Sigmoid colon (tissue), 7 donors: ENCODE results near the gene SHBG. TPM values are rescaled to one million over a fixed set of nuclear protein-coding genes. Genes with fewer than 3 reads are reported as not detected.

Experiments
- DNase-seq: peaks from one replicate; pipeline ENCODE4 v3.0.0-alpha.2; 2019
- H3K27ac ChIP-seq, 4 donors: fragments of 200-600 bp; sonication (generic); one replicate each; pipeline ENCODE4 v1.5.1; 2016 to 2019; ENCODE audit warnings: mild to moderate bottlenecking in 1 of 4
- H3K27me3 ChIP-seq, 3 donors: fragments of 200-600 bp; sonication (generic); one replicate each; pipeline ENCODE4 v1.5.1; 2019; ENCODE audit warnings: mild to moderate bottlenecking in 1 of 3
- H3K36me3 ChIP-seq, 4 donors: fragments of 200-600 bp; sonication (generic); one replicate each; pipeline ENCODE4 v1.5.1; 2016 to 2019
- H3K4me1 ChIP-seq, 4 donors: fragments of 200-600 bp; sonication (generic); one replicate each; pipeline ENCODE4 v1.5.1; 2017 to 2019
- H3K4me3 ChIP-seq, 4 donors: fragments of 200-600 bp; sonication (generic); one replicate each; pipeline ENCODE4 v1.5.1; 2017 to 2019; ENCODE audit warnings: mild to moderate bottlenecking in 2 of 4, moderate library complexity in 1 of 4
- H3K9me3 ChIP-seq, 4 donors: fragments of 200-600 bp in 3 of 4; sonication (generic) in 3 of 4; one replicate each; pipeline versions ENCODE4 v1.5.1 to v1.6.1; 2013 to 2019
- EP300 ChIP-seq, 4 donors: sonication (generic); formaldehyde crosslinking; IDR thresholded peaks; one replicate each; pipeline ENCODE4 v1.6.1; 2017; ENCODE audit warnings: antibody characterized with exemption in 4 of 4
- POLR2A ChIP-seq, 2 donors: fragments of 450-650 bp; IDR thresholded peaks; one replicate each; pipeline ENCODE4 v1.6.1; 2016; ENCODE audit warnings: antibody characterized with exemption in 2 of 2, mild to moderate bottlenecking in 2 of 2, moderate library complexity in 2 of 2
- POLR2AphosphoS5 ChIP-seq, 4 donors: sonication (generic); formaldehyde crosslinking; IDR thresholded peaks; one replicate each; pipeline ENCODE4 v1.6.1; 2017; ENCODE audit warnings: antibody characterized with exemption in 4 of 4
- WGBS, 2 donors: extraction: QIAGEN DNeasy Blood & Tissue Kit; methylation state at CpG; one replicate each; pipeline ENCODE4 v1.1.7; 2013; 5-methylcytosine and 5-hydroxymethylcytosine counted together
- intact Hi-C: fragments of 100-400 bp; cut with DNase I; formaldehyde crosslinking; loops from one replicate; pipeline ENCODE4 v1.15.1; 2023
- polyA plus RNA-seq, 3 donors: library from polyadenylated mRNA; stranded (reverse); fragments of 200-250 nt; gene quantifications; one replicate each; pipeline ENCODE4 v1.2.3, GENCODE V29; 2013
- total RNA-seq, 4 donors: library from RNA; depleted of rRNA; stranded (reverse); fragments of >200 nt; gene quantifications; one replicate each; pipeline ENCODE4 v1.1.0, GENCODE V29; 2016
- TF ChIP-seq, protein P1 (sequence below), 4 experiments: fragments of 450-650 bp in 3 of 4; fragments of 200-600 bp in 1 of 4; IDR thresholded peaks; one replicate each; pipeline ENCODE4 v1.5.1; 2016 to 2019; ENCODE audit warnings: antibody characterized with exemption in 4 of 4, mild to moderate bottlenecking in 3 of 4, moderate library complexity in 2 of 4
- donor health status: healthy with polysubstance abuse.
- donor health status: Bipolar disorder and iron deficiency.
- donor health status: healthy.

The SHBG gene
- total and polyA plus RNA-seq, 7 donors, result 0.34 to 1.2 TPM; not detected in 5

DNA sequence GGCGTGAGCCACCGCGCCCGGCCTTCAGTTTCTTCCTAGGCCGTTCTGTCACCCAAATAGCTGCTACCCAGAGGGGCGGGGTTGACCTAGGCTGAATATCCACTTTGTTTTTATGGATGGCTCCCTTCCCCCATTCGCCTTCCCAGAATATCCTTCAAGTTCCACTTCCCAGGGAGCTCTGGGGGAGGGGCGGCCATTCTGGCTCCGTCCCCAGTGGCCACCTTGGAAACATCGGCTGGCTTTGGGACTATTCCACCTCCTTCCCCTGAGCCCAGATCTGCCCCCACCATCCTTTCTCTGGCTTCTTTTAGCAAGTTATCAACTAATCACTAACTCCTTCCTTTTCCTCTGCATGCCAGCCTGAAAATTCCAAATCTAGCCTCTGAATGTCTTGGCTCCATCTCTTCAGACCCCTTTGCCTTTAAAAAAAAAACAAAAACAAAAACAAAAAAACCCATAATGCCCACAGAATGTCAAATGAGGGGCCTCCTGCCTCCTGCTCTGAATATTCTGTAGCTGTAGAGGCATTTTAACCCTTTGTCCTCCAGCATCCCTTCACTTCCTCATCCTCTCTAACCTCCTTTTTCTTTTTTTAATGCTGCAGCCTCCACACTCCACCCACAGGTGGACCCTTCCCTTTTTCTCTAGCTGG is 27.1 kb downstream of the SHBG start:
- H3K9me3 ChIP-seq, result no peaks in the 10 kb centered on the region
- 61 to 71% methylated on average over 10 of the region's 10 CpGs for WGBS, 2 donors
- H3K27ac ChIP-seq, result peak overlapping the region in 3 of 4 donors; percentile 23 to 37 (median 24)
- no peak overlapping the region for H3K4me3 ChIP-seq
- TF ChIP-seq POLR2AphosphoS5 (IDR thresholded peaks at IDR 0.05), result peak in 3 of 4 donors; percentile 9 to 51 (median 32)
- TF ChIP-seq POLR2A (IDR thresholded peaks at IDR 0.05), result no peak
- no peak for TF ChIP-seq EP300 (IDR thresholded peaks at IDR 0.05)
- peaks cover 0 to 14% (median 9%) of the 10 kb centered on the region in 4 donors for H3K4me1 ChIP-seq
- DNase-seq, result peak; percentile 77
- peaks cover 0 to 12% (median 2%) of the 10 kb centered on the region in 3 donors for H3K27me3 ChIP-seq
- intact Hi-C loops, result no loop called here
- no peaks in the 10 kb centered on the region for H3K36me3 ChIP-seq

DNA sequence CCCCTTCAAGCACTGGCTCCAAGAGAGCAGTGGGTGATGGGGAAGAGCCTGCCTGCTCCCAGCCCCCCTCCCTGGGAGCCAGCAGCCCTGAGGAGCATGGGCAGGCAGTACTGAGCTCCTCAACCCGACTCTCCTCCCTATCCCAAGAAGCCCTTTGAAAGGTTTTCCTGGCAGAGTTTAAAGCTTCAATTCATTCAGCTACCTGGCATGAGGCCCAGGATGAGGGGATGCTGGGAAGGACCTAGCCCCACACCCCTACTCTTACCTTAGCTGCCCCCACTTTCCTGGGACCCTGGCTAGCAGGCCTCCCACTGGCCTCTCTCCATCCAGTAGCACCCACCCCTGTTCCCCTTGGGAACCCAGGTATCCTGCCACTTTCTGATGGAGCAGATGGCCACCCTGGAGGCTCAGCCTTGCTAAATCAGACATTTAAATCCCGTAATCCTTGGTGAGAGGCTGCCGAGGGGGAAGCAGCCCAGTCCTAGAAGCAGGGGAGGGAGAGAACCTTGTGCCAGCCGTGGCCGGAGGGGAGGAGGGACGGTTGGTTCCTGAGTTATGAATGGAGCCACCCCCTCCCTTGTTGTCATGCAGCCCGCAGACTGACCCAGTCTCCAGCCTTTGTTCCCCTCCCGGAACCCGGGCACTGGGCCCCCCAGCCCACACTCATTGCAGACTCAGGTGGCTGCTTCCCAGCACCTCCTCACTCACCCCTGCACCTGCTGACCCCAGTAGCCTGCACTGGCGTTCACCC is 37.9 kb downstream of the SHBG start:
- no peak for DNase-seq
- 79 to 81% methylated on average over 10 of the region's 10 CpGs for WGBS, 2 donors
- Histone ChIP-seq H3K36me3 (peaks cover 8 to 71% (median 22%) of the 10 kb centered on the region in 4 donors), H3K4me3 (no peak overlapping the region), H3K4me1 (no peaks in the 10 kb centered on the region), H3K27me3 (no peaks in the 10 kb centered on the region), H3K27ac (no peak overlapping the region), H3K9me3 (no peaks in the 10 kb centered on the region)
- TF ChIP-seq POLR2A (IDR thresholded peaks at IDR 0.05) (no peak), EP300 (IDR thresholded peaks at IDR 0.05) (no peak), POLR2AphosphoS5 (IDR thresholded peaks at IDR 0.05) (no peak)
- TF ChIP-seq, protein P1, sequence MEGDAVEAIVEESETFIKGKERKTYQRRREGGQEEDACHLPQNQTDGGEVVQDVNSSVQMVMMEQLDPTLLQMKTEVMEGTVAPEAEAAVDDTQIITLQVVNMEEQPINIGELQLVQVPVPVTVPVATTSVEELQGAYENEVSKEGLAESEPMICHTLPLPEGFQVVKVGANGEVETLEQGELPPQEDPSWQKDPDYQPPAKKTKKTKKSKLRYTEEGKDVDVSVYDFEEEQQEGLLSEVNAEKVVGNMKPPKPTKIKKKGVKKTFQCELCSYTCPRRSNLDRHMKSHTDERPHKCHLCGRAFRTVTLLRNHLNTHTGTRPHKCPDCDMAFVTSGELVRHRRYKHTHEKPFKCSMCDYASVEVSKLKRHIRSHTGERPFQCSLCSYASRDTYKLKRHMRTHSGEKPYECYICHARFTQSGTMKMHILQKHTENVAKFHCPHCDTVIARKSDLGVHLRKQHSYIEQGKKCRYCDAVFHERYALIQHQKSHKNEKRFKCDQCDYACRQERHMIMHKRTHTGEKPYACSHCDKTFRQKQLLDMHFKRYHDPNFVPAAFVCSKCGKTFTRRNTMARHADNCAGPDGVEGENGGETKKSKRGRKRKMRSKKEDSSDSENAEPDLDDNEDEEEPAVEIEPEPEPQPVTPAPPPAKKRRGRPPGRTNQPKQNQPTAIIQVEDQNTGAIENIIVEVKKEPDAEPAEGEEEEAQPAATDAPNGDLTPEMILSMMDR (IDR thresholded peaks at IDR 0.05), result no peak
- intact Hi-C loops, result no loop called here

DNA sequence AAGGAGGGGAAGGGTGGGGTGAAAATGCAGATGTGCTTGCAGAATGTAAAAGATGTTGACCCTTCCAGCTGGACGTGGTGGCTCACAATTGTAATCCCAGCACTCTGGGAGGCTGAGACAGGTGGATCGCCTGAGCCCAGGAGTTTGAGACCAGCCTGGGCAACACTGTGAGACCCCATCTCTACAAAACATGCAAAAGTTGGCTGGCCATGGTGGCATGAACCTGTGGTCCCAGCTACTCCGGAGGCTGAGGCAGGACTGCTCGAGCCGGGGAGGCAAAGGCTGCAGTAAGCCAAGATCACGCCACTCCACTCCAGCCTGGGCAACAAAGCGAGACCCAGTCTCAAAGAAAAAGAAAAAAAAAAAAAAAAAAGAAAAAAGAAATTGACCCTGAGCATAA is 38.5 kb downstream of the SHBG start:
- no peaks in the 10 kb centered on the region for H3K4me1 ChIP-seq
- TF ChIP-seq EP300 (IDR thresholded peaks at IDR 0.05) (no peak), POLR2AphosphoS5 (IDR thresholded peaks at IDR 0.05) (no peak), POLR2A (IDR thresholded peaks at IDR 0.05) (no peak)
- TF ChIP-seq, protein P1 (IDR thresholded peaks at IDR 0.05), result no peak
- intact Hi-C loops, result no loop called here
- H3K27ac ChIP-seq, result no peak overlapping the region
- no peaks in the 10 kb centered on the region for H3K27me3 ChIP-seq
- no peak for DNase-seq
- peaks cover 0 to 2% (median 0%) of the 10 kb centered on the region in 4 donors for H3K9me3 ChIP-seq
- H3K36me3 ChIP-seq, result peaks cover 12 to 77% (median 26%) of the 10 kb centered on the region in 4 donors
- whole genome bisulfite sequencing, 2 donors, result 93 to 96% methylated on average over 7 of the region's 7 CpGs
- no peak overlapping the region for H3K4me3 ChIP-seq

DNA sequence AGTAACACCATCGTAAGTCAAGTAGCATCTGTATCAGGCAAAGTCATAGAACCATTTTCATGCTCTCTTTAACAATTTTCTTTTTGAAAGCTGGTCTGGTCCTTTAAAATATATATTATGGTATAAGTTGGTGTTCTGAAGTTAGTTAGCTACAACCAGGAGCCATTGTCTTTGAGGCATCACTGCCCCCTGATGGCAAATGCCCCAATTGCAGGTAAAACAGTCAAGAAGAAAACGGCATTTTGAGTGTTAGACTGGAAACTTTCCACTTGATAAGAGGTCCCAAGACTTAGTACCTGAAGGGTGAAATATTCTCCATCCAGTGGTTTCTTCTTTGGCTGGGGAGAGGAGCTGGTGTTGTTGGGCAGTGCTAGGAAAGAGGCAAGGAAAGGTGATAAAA is 43.3 kb downstream of the SHBG start:
- H3K27me3 ChIP-seq, result no peaks in the 10 kb centered on the region
- WGBS, 2 donors, result 94% methylated on average over 2 of the region's 2 CpGs
- no peak overlapping the region for H3K27ac ChIP-seq
- H3K36me3 ChIP-seq, result peaks cover 28 to 78% (median 44%) of the 10 kb centered on the region in 4 donors
- peaks cover 0 to 5% (median 0%) of the 10 kb centered on the region in 4 donors for H3K9me3 ChIP-seq
- TF ChIP-seq EP300 (IDR thresholded peaks at IDR 0.05) (no peak), POLR2AphosphoS5 (IDR thresholded peaks at IDR 0.05) (no peak), POLR2A (IDR thresholded peaks at IDR 0.05) (no peak)
- TF ChIP-seq, protein P1 (IDR thresholded peaks at IDR 0.05), result peak in 1 of 4 experiments; percentile 17
- intact Hi-C loops, result no loop called here
- no peaks in the 10 kb centered on the region for H3K4me1 ChIP-seq
- no peak overlapping the region for H3K4me3 ChIP-seq
- DNase-seq, result no peak

DNA sequence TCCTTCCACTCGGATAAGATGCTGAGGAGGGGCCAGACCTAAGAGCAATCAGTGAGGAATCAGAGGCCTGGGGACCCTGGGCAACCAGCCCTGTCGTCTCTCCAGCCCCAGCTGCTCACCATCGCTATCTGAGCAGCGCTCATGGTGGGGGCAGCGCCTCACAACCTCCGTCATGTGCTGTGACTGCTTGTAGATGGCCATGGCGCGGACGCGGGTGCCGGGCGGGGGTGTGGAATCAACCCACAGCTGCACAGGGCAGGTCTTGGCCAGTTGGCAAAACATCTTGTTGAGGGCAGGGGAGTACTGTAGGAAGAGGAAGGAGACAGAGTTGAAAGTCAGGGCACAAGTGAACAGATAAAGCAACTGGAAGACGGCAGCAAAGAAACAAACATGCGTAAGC is 45.0 kb downstream of the SHBG start:
- no peak overlapping the region for H3K27ac ChIP-seq
- 91 to 96% methylated on average over 14 of the region's 14 CpGs for WGBS, 2 donors
- H3K4me1 ChIP-seq, result no peaks in the 10 kb centered on the region
- H3K36me3 ChIP-seq, result peaks cover 28 to 61% (median 39%) of the 10 kb centered on the region in 4 donors
- intact Hi-C loops, result no loop called here
- no peak for DNase-seq
- peaks cover 0 to 5% (median 0%) of the 10 kb centered on the region in 4 donors for H3K9me3 ChIP-seq
- H3K4me3 ChIP-seq, result no peak overlapping the region
- TF ChIP-seq EP300 (IDR thresholded peaks at IDR 0.05), result no peak
- TF ChIP-seq POLR2A (IDR thresholded peaks at IDR 0.05), result no peak
- no peak for TF ChIP-seq POLR2AphosphoS5 (IDR thresholded peaks at IDR 0.05)
- no peaks in the 10 kb centered on the region for H3K27me3 ChIP-seq
